ENCODE results near the gene PIGK.

DNA sequence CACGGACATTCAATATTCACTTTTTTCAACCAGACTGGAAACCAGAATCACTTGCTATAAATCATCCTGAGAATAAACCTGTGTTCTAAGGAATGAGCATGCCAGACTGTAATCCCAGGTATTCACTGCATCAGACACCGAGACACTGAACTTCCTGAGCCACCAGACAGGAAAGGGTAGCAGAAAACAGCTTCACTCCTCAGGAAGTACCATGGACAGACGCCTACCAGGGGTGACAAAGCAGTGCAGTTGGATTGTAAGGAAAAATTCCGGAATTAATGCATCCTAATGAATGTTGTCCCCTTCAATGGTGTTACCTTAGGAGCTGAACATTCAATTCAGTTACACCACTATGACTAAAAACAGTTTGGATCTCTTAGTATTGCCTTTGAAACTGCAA lies 156.1 kb downstream of the PIGK start:
- TF ChIP-seq CEBPB (IDR thresholded peaks at IDR 0.05): no peak
- TF ChIP-seq EGR1 (IDR thresholded peaks at IDR 0.05): no peak
- TF ChIP-seq YY1 (IDR thresholded peaks at IDR 0.05; ENCODE audit: low read depth): no peak
- no peak for TF ChIP-seq MAX (IDR thresholded peaks at IDR 0.05)
- no peak for TF ChIP-seq RAD21 (IDR thresholded peaks at IDR 0.05; ENCODE audit: low read depth)
- TF ChIP-seq TAF1 (IDR thresholded peaks at IDR 0.05; ENCODE audit: low read depth): no peak
- TF ChIP-seq FOXM1 (IDR thresholded peaks at IDR 0.05; ENCODE audit: borderline replicate concordance, low read depth): no peak
- TF ChIP-seq EP300 (IDR thresholded peaks at IDR 0.05; ENCODE audit: borderline replicate concordance): no peak
